Measurements from ENCODE around the gene SERPINB1. TPM values are rescaled to one million over a fixed set of nuclear protein-coding genes. Genes with fewer than 3 reads are reported as not detected.
A peak's percentile ranks its signal among the peaks of the same experiment; 100 is the strongest.

Gene SERPINB1
- total RNA-seq, 1 experiment from 2014 or later: 73.2 TPM

DNA sequence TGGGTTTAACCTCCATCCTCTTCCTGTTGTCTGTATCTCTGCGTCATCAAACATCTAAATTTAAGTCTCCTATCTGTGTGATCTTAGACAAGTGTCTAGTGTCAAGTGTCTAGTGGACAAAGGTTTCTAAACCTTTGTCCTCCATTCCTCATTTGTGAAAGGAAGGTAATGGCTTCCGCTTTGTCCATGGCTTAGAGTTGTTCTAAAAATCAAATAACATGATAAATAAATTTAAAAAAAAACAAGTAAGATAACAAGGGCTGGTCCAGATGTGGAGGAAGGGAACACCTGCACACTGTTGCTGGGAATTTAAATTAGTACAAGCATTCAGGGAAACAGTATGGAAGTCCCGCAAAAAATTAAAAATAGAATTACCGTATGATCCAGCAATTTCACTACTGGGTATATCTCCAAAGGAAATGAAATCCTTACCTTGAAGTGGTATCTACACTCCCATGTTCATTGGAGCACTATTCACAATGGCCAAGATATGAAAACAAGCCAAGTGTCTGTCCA, 17.6 kb upstream of the SERPINB1 start:
- Histone ChIP-seq H3K9me3 (ENCODE audit: control insufficient read depth in 1 of 2, insufficient read depth in 1 of 2, low read depth in 1 of 2, low read length in 2 of 2) (no peaks in the 10 kb centered on the region), H3K9me2 (ENCODE audit: insufficient read depth) (no peaks in the 10 kb centered on the region), H3K27me3 (ENCODE audit: insufficient read depth, low read length) (no peaks in the 10 kb centered on the region), H3K4me3 (replicated peaks in 1 of 2; ENCODE audit: low read depth in 1 of 2, low read length in 2 of 2) (peak overlapping the region in 1 of 2 experiments; percentile 41; a peak in 1 of 4 replicates), H3K9ac (ENCODE audit: low read length) (peak overlapping the region; percentile 68), H3K79me2 (ENCODE audit: insufficient read depth, low read length) (no peaks in the 10 kb centered on the region), H2AFZ (ENCODE audit: low read depth, low read length, poor library complexity, severe bottlenecking) (no peak overlapping the region), H4K20me1 (ENCODE audit: insufficient read depth) (no peaks in the 10 kb centered on the region), H3K4me1 (ENCODE audit: control insufficient read depth in 1 of 2, insufficient read depth in 2 of 2, low read length in 2 of 2) (peaks cover 42 to 61% of the 10 kb centered on the region in 2 experiments), H3K36me3 (ENCODE audit: control insufficient read depth in 1 of 2, insufficient read depth in 2 of 2, low read length in 2 of 2) (no peaks in the 10 kb centered on the region), H3K4me2 (ENCODE audit: low read length) (peak overlapping the region; percentile 79), H3K27ac (ENCODE audit: low read depth, low read length) (peak overlapping the region; percentile 90)
- intact Hi-C loops (cut with micrococcal nuclease): no loop called here
- TF ChIP-seq POLR2A (IDR thresholded peaks at IDR 0.05; ENCODE audit: borderline replicate concordance, extremely low read depth, insufficient read depth, insufficient read length) (no peak), POLR2AphosphoS5 (IDR thresholded peaks at IDR 0.05; ENCODE audit: low read depth, low read length) (0 out of 2 replicates have a peak, but pooled peaks have one; percentile 0)
- no TSS peak for BruUV-seq (replicated peaks)
- ChIA-PET CTCF (interaction anchor here (2.2 kb wide), 1 partner anchor 13 kb away, joined by 15 read pairs; no protein-coding TSS in a partner anchor), RAD21 (ENCODE audit: low non-redundant PET in 1 of 2, low total read pairs in 2 of 2, uncharacterized antibody in 2 of 2, unreplicated experiment in 2 of 2) (no interaction called here), POLR2A (interaction anchor here (2.4 kb wide), 1 partner anchor 9 kb away, joined by 18 read pairs; no protein-coding TSS in a partner anchor)
- ATAC-seq (no peak), DNase-seq (ENCODE audit: low read depth, low spot score) (no peak)

- TF ChIP-seq, protein P1, sequence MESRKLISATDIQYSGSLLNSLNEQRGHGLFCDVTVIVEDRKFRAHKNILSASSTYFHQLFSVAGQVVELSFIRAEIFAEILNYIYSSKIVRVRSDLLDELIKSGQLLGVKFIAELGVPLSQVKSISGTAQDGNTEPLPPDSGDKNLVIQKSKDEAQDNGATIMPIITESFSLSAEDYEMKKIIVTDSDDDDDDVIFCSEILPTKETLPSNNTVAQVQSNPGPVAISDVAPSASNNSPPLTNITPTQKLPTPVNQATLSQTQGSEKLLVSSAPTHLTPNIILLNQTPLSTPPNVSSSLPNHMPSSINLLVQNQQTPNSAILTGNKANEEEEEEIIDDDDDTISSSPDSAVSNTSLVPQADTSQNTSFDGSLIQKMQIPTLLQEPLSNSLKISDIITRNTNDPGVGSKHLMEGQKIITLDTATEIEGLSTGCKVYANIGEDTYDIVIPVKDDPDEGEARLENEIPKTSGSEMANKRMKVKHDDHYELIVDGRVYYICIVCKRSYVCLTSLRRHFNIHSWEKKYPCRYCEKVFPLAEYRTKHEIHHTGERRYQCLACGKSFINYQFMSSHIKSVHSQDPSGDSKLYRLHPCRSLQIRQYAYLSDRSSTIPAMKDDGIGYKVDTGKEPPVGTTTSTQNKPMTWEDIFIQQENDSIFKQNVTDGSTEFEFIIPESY (IDR thresholded peaks at IDR 0.05; ENCODE audit: extremely low read depth, insufficient replicate concordance, low read length): peak; percentile 17
- TF ChIP-seq POLR2AphosphoS5 (IDR thresholded peaks at IDR 0.05; ENCODE audit: low read depth, low read length) (peak; percentile 68), ELF1 (IDR thresholded peaks at IDR 0.05; ENCODE audit: borderline replicate concordance, low read depth) (no peak), TCF7L2 (IDR thresholded peaks at IDR 0.05; ENCODE audit: borderline replicate concordance, extremely low read depth, insufficient read depth, insufficient read length) (peak; percentile 89)
- H3K27ac ChIP-seq (ENCODE audit: low read depth, low read length): peak overlapping the region; percentile 90
These were observed 16.1 kb upstream of the SERPINB1 start for GRCh38 chr6:2857580-2858337.

More at GRCh38 chr6:2857580-2858337, 16.1 kb upstream of the SERPINB1 start:
- Histone ChIP-seq H3K4me2 (ENCODE audit: low read length) (peak overlapping the region; percentile 79), H2AFZ (ENCODE audit: low read depth, low read length, poor library complexity, severe bottlenecking) (peak overlapping the region; percentile 58), H3K79me2 (ENCODE audit: insufficient read depth, low read length) (no peaks in the 10 kb centered on the region), H3K4me1 (ENCODE audit: control insufficient read depth in 1 of 2, insufficient read depth in 2 of 2, low read length in 2 of 2) (peaks cover 41 to 76% of the 10 kb centered on the region in 2 experiments), H3K9me2 (ENCODE audit: insufficient read depth) (no peaks in the 10 kb centered on the region), H4K20me1 (ENCODE audit: insufficient read depth) (no peaks in the 10 kb centered on the region), H3K4me3 (replicated peaks in 1 of 2; ENCODE audit: low read depth in 1 of 2, low read length in 2 of 2) (peak overlapping the region; percentile 29 to 41), H3K36me3 (ENCODE audit: control insufficient read depth in 1 of 2, insufficient read depth in 2 of 2, low read length in 2 of 2) (no peaks in the 10 kb centered on the region), H3K27me3 (ENCODE audit: insufficient read depth, low read length) (no peaks in the 10 kb centered on the region), H3K9me3 (ENCODE audit: control insufficient read depth in 1 of 2, insufficient read depth in 1 of 2, low read depth in 1 of 2, low read length in 2 of 2) (no peaks in the 10 kb centered on the region), H3K9ac (ENCODE audit: low read length) (peak overlapping the region; percentile 68)
- BruUV-seq (replicated peaks): no TSS peak
- POLR2A ChIA-PET: interaction anchor here (0.7 to 2.4 kb wide), 12 partner anchors 8 to 131 kb away, joined by 3 to 18 read pairs (median 3); partner anchors contain the start of gene SERPINB1
- CTCF ChIA-PET: interaction anchor here (0.9 to 2.2 kb wide), 6 partner anchors 11 to 131 kb away, joined by 3 to 15 read pairs (median 8); no protein-coding TSS in a partner anchor
- DNase-seq (ENCODE audit: low read depth, low spot score) (peak; percentile 94), ATAC-seq (peak; percentile 83)
- RAD21 ChIA-PET (ENCODE audit: low non-redundant PET in 1 of 2, low total read pairs in 2 of 2, uncharacterized antibody in 2 of 2, unreplicated experiment in 2 of 2): no interaction called here
- intact Hi-C loops (cut with micrococcal nuclease): no loop called here
